Stromal cell of bone marrow (primary cell): ENCODE measurements around the gene LRRC59.
"Not testable (repeated sequence)": the region's sequence is repeated elsewhere in the genome, so short reads cannot be mapped to it uniquely, and the experiment has no call there.

ENCODE experiments used
- DNase-seq: peaks from one replicate; pipeline ENCODE4 v3.0.0-alpha.2; 2012; ENCODE audit warnings: low read depth

LRRC59 gene

DNA sequence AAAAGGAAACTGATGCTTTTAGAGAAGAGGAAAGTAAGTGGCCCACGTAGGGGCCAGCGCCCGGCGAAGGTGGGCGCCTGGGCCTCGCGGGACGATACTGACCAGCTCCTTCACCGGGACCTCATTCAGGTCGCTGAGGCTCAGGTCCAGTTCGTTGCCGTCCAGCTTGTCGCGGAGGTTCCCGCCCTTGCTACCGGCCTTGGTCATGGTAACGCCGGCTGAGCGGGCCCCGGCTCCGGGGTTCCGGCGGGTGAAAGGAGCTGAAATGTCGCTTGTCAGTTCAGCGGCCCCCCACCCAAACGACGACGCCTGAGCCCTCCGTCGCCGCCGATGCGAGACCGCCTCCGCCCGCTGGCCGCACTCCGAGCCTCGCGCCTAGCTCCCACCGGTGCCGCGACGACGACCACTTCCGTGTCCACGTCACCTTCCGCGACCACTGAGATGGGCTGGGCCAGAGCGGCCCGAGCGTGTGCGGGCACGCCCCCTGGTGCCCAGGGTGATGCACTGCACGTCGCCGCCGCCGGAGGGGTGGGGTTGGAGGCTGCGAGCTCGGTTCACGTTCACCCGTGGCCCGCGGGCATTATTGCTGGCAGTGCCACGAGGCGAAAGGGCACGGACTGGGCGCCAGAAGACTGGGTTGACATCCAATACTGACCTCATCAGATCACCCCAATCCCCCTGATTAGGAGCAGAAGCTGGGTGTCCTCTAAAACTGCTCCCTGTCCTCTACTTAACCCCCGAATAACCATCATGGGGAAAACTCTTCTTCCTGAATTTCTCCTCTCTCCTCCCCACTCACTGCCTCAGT, at the start of gene LRRC59:
TSS of gene LRRC59 (minus strand) at position 413 of the 808 bp plus-strand sequence. CDS start at position 207, 206 bp downstream.
- DNase-seq: peak; percentile 56

DNA sequence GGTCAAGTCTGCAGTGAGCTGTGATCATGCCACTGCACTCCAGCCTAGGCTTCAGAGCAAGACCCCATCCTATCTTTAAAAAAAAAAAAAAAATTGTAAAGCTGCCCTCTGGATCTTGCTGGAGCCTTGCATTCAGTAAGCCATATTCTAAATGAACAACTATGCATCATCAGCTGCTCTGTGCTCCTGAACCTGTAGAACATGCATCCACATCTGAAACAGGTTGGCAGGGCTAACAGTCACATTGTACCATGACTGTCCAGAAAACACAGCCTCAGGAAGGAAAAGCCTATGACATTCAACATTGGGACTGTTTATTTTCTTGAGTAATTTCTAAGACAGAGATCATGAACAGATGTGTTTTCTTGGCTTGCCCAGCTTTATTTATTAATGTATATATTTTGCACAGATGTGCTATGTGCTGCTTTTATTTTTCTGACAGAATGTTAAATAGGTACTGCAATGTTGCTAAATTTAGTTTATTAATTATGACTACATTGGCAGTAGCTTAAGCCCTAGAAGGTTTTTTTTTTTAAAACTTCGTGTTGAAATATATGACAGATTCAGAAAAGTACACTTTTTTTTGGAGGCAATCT, 48.5 kb upstream of the LRRC59 start:
- DNase-seq: no peak

- no peak for DNase-seq
These were observed 47.8 kb upstream of the LRRC59 start for GRCh38 chr17:50444841-50445715.

- DNase-seq: no peak
These were observed 46.2 kb upstream of the LRRC59 start for GRCh38 chr17:50443505-50443974.

DNA sequence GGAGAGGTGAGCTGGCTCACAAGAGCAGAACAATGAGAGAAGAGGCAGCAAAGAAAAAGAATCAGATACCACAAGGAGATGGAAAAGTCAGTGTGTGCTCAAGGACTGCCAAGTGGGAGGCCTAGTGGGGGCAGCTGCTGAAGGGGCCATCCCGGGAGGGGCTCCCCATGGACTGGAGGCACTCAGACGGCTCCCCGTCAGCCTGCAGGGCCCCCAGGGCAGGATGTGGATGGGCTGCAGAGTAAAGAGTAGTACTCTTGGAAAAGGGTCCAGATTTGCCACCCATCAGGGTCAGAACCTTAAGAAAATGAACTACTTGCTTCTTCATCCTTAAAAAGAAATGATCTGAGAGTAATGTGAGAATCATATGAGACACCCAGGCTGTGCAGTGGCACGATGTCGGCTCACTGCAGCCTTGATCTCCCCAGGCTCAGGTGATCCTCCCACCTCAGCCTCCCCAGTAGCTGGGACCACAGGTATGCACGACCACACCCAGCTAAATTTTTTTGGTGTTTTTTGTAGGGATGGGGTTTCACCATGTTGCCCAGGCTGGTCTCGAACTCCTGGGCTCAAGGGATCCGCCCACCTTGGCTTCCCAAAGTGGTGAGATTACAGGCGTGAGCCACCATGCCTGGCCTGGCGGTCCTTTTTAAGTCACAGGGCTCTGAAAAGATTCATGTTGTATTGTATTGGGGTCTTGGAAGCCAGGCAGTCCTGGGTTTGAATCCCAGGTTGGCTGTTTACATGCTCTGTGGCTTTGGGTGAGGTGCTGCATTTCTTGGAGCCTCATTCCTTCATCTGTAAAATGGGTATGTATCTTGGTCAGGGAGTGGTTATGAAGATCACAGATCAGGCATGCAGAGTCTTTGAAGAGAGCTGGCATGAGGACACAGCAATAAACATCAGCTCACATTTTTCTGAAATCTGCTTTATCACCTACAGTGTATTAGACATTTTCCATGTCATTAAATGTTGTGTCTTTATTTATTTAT, 43.8 kb upstream of the LRRC59 start:
- no peak for DNase-seq

GRCh38 chr17:50440172-50440837, 43.0 kb upstream of the LRRC59 start:
- no peak for DNase-seq

DNA sequence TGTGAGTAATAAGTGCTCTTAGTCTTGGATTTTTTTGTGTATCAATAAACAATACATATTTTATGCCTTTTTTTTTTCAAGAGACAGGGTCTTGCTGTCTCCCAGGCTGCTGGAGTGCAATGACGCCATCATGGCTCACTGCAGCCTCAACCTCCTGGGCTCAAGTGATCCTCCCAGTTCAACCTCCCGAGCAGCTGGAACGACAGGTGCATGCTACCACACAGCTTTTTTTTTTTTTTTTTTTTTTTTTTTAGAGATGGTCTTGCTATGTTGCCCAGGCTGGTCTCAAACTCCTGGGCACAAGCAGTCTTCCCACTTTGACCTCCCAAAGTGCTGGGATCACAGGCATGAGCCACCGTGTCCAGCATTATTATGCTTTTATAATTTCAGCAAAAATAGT, 41.7 kb upstream of the LRRC59 start:
- no peak for DNase-seq

DNA sequence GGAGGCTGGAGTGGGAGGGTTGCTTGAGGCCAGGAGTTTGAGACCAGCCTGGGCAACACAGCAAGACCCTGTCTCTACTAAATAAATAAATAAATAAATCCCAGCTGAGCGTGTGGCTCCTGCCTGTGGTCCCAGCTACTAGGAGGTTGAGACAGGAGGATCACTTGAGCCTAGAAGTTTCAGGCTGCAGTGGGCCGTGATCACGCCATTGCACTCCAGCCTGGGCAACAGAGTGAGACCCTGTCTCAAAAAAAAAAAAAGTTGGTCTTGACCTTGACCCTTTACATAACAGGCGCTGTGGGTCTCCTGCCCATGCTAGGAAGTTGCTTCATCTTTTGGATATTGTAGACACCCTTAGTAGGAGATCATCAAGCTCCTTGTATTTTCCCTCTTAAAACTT, 40.1 kb upstream of the LRRC59 start:
- DNase-seq: no peak

DNA sequence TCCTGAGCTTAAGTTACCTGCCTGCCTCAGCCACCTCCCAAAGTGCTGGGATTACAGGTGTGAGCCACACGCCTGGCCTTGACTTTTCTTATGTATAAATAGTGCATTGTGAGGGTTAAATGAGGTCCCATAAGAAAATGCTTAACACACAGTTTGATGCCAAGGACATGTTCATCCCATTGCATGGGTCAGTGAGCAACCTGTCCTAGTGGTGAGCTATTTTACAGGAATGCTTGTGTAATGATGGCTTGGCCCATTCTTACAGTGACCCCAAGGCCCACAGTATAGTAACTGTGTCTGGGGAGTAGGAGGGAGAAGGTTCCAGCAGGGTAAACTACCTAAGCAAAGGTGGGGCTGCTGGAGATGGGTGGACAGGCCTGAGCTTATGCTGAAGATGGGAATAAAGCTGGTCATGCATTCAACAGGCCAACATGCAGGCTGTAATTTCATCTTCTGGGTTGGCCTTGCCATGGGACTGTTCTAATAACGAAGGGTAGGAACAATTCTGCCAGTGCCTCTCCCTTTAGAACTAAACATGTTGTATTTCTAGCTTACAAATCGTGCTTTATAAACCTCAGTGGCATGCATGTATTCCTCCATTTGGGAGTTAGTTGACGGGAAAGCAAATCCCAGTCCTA, 34.9 kb upstream of the LRRC59 start:
- DNase-seq: no peak

- no peak for DNase-seq
These were observed 33.7 kb upstream of the LRRC59 start for GRCh38 chr17:50430821-50431618.

- DNase-seq: no peak
These were observed 32.5 kb upstream of the LRRC59 start for GRCh38 chr17:50429793-50430192.

DNA sequence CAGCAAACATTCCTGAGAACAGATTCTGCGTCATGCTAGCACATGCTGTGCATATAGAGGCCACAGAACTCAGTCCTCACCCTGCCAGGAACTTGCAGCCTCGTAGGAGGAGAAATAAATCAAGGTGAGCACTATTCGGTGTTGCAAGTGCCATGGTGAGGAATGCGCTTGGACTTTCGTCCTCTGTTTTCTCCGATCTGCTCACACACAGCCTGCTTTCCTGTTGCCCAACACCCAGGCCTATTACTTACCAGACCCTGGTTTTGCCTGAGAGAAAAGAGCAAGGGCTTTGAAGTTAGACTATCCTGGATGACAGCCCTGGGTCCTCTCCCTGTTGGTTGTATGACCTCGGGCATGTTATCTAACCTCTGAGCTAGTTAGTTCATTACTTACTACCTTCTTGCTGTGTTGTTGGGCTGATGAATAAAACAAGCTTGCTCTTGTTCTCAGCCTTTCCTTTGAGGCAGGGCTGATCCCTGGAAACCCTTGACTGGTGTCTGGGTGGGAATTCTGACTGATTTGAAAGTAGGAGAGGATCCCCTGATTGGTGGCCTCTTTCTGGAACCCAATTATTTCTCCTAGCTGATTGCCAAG, 31.6 kb upstream of the LRRC59 start:
- DNase-seq: no peak

GRCh38 chr17:50428126-50428525, 30.8 kb upstream of the LRRC59 start:
- not testable (repeated sequence) for DNase-seq

DNA sequence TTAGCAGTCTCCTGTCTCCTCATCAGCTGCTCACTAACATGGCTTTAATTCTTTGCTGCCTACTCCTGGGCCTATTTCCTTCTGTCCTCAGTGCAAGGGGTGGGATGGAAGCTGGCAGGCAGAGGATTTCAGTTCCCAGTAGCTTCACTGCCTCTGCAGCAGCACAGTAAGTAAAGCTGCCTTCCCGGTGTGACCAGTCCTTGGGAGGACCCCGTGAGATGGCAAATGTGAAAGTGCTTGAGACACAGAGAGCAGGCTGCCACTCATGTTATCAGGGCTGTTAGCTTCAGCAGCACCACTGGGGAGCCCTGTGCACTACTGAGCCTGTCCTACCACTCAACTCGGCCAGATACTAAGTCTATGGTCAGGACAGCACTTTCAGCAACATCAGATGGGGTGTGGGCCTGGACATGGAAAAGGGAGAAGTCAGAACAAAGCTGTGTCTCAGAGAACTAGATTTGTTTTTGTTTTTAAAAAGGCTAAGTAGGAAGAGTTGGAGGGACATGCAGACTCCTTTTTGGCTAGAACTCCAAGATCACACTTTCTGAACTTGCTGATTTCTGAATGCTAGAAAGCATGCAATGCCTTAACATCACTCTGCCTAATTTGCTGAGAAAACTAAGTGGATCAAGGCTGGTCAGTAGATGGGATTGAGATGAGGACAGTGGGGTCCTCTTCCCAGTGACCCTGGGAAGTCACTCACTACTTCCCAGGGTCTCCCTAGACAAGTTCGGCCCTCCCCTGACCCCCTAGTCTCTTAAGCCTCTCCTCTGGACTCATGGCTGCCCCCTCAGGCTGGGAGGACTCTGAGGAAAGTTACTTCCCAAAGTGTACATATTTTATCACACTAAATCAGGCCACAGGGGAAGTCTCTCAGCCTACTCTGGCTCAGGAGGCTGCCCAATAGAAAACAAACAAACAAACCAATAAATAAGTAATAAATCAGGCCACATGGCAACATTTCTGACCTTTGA, 29.8 kb upstream of the LRRC59 start:
- no peak for DNase-seq

GRCh38 chr17:50426472-50426782, 29.1 kb upstream of the LRRC59 start:
- no peak for DNase-seq

DNA sequence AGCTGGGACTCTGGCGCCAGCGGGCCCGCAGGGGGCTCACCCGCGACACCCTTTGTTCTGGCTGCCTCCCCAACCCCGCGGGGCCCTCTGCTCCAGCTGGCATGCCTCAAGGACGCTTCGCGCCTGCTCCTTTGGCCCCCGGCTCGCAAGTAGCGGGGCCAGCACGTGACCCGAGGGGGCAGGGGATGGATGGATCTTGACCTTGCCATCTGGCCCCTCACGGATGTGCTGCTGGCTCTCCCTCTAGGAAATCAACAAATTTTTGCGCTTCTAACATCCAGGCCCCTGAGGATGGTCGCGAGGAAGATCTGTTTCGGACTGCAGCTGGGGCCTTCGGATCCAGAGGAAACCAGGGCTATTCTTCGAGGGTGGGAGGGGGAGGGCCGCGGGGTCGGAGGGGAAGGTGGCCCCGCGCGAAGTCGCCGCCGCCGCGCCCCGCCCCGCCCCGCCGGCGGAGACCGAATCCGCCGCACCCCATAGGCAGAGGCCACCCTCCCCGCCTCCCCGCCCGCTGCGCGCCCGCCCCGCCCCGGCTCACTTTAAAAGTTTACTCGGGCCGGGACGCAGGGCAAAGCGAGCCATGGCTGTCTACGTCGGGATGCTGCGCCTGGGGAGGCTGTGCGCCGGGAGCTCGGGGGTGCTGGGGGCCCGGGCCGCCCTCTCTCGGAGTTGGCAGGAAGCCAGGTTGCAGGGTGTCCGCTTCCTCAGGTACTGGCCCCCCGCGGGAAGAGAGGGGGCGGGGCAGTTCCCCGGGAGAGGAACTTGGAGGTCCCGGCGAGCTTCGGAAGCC, 28.6 kb upstream of the LRRC59 start, which contains the start of gene ACSF2:
TSS of gene ACSF2 (plus strand) at position 537 of the 790 bp plus-strand sequence. CDS start at position 581, 44 bp downstream.
- DNase-seq: peak; percentile 32
